Sigmoid colon (tissue), 4 donors: ENCODE measurements around the gene DUSP23.

Source experiments
- POLR2AphosphoS5 ChIP-seq, 4 donors: sonication (generic); formaldehyde crosslinking; IDR thresholded peaks; one replicate each; pipeline ENCODE4 v1.6.1; 2017; ENCODE audit warnings: antibody characterized with exemption in 4 of 4
- TF ChIP-seq, protein P1 (sequence below), 4 experiments: fragments of 450-650 bp in 3 of 4; fragments of 200-600 bp in 1 of 4; IDR thresholded peaks; one replicate each; pipeline ENCODE4 v1.5.1; 2016 to 2019; ENCODE audit warnings: antibody characterized with exemption in 4 of 4, mild to moderate bottlenecking in 3 of 4, moderate library complexity in 2 of 4

DNA sequence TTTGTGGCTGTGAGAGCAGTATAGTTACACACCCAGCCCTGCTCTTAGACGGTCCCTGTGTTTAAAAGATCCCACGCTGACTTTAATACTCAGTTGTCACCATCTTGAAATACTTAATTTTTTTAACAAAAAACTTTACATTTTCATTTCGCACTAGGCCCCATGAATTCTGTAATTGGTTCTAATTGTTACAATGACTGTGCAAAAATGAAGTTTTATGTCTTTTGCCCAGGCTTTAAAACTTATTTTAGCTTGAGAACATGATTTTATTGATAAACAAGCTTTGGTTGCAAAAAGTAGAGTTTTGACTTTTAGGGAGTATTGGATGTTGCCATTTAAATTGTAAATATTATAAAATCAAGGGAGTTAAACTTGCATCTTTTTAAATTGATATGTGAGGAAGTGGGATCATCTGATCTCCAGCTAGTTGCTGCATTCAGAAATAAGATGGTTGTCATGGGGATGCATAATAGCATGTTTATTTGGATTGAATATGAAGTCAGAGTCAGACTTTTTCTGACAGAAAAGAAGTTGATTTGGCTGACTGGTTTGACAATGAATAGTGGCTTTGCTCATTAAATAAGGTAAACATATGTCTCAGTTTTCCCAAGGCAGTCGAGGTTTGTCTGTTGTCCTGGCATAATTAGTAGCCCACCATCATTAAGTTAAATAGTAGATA is 43.4 kb upstream of the DUSP23 start:
- TF ChIP-seq POLR2AphosphoS5 (IDR thresholded peaks at IDR 0.05): no peak
- TF ChIP-seq, protein P1, sequence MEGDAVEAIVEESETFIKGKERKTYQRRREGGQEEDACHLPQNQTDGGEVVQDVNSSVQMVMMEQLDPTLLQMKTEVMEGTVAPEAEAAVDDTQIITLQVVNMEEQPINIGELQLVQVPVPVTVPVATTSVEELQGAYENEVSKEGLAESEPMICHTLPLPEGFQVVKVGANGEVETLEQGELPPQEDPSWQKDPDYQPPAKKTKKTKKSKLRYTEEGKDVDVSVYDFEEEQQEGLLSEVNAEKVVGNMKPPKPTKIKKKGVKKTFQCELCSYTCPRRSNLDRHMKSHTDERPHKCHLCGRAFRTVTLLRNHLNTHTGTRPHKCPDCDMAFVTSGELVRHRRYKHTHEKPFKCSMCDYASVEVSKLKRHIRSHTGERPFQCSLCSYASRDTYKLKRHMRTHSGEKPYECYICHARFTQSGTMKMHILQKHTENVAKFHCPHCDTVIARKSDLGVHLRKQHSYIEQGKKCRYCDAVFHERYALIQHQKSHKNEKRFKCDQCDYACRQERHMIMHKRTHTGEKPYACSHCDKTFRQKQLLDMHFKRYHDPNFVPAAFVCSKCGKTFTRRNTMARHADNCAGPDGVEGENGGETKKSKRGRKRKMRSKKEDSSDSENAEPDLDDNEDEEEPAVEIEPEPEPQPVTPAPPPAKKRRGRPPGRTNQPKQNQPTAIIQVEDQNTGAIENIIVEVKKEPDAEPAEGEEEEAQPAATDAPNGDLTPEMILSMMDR (IDR thresholded peaks at IDR 0.05): no peak
